ENCODE data around the gene HTR2A.
A peak's percentile ranks its signal among the peaks of the same experiment; 100 is the strongest.

HTR2A gene

GRCh38 chr13:46899801-46900200 lies 2.9 kb upstream of the HTR2A start:
- Mint-ChIP-seq H3K9me3 (peaks cover 7% of the 10 kb centered on the region), H3K27me3 (peaks cover 48% of the 10 kb centered on the region)
- no peak for ATAC-seq (replicated peaks; ENCODE audit: extremely low read depth, poor library complexity, severe bottlenecking)

DNA sequence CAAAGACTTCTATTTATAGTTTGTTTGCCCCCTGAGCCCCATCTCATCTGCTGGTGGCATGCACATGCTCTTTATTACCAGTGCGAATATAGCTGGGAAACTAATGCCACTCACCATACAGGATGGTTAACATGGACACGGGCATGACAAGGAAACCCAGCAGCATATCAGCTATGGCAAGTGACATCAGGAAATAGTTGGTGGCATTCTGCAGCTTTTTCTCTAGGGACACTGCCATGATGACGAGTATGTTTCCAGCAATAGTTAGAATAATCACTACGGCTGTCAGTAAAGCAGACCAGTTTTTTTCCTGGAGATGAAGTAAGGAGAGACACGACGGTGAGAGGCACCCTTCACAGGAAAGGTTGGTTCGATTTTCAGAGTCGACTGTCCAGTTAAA lies 1.5 kb downstream of the HTR2A start:
- Mint-ChIP-seq H3K4me3 (no peak overlapping the region), H3K9me3 (no peaks in the 10 kb centered on the region), H3K27ac (ENCODE audit: low read depth) (no peak overlapping the region), H3K27me3 (peaks cover 66% of the 10 kb centered on the region), H3K36me3 (ENCODE audit: insufficient read depth) (peaks cover 3% of the 10 kb centered on the region), H3K4me1 (peaks cover 6% of the 10 kb centered on the region)
- no peak for ATAC-seq (replicated peaks; ENCODE audit: extremely low read depth, poor library complexity, severe bottlenecking)
- DNase-seq (ENCODE audit: low spot score in 2 of 2) = no peak

More at GRCh38 chr13:46899801-46900200, 2.9 kb upstream of the HTR2A start:
- Mint-ChIP-seq H3K27ac (ENCODE audit: low read depth) (no peak overlapping the region), H3K4me3 (no peak overlapping the region), H3K4me1 (peaks cover 6% of the 10 kb centered on the region), H3K36me3 (ENCODE audit: insufficient read depth) (peaks cover 5% of the 10 kb centered on the region)
- DNase-seq (ENCODE audit: low spot score in 2 of 2) = no peak

- Mint-ChIP-seq H3K36me3 (ENCODE audit: insufficient read depth) (peaks cover 3% of the 10 kb centered on the region), H3K27ac (ENCODE audit: low read depth) (no peak overlapping the region), H3K4me1 (peaks cover 6% of the 10 kb centered on the region), H3K9me3 (no peaks in the 10 kb centered on the region), H3K27me3 (peaks cover 74% of the 10 kb centered on the region), H3K4me3 (peak overlapping the region; percentile 59)
- no peak for ATAC-seq (replicated peaks; ENCODE audit: extremely low read depth, poor library complexity, severe bottlenecking)
- no peak for DNase-seq (ENCODE audit: low spot score in 2 of 2)
Measured at GRCh38 chr13:46894568-46894967, 2.3 kb downstream of the HTR2A start.

GRCh38 chr13:46893798-46894560 lies 2.9 kb downstream of the HTR2A start:
- Mint-ChIP-seq H3K36me3 (ENCODE audit: insufficient read depth) (peaks cover 3% of the 10 kb centered on the region), H3K4me3 (peak overlapping the region; percentile 59), H3K27me3 (peaks cover 80% of the 10 kb centered on the region), H3K4me1 (peaks cover 6% of the 10 kb centered on the region), H3K27ac (ENCODE audit: low read depth) (no peak overlapping the region), H3K9me3 (no peaks in the 10 kb centered on the region)
- ATAC-seq (replicated peaks; ENCODE audit: extremely low read depth, poor library complexity, severe bottlenecking) (peak; percentile 55), DNase-seq (ENCODE audit: low spot score in 2 of 2) (peak; percentile 22 to 35)

DNA sequence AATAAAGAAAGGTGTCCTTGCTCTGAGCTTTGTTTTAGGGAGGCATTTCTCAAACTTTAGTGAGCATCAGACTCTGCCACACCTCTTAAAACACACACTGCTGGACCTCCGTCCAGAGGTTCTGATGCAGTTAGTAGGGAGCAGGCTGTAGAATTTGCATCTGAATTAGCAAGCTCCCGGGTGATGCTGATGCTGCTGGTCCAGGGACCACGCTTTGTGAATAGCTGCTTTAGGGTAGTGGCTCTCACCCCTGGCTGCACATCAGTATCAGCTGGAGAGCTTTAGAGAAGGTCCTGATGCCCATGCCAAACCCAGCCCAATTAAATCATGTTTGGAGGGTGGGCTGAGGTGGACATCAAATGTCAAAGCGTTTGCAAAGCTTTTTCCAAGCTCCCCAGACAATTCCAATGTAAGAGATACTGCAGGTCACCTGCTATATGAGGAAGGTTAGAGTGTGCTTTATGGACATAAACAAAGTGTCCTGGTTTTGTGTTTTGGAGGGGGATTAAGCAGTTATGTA lies 3.6 kb downstream of the HTR2A start:
- Mint-ChIP-seq H3K27me3 (peaks cover 81% of the 10 kb centered on the region), H3K27ac (ENCODE audit: low read depth) (no peak overlapping the region), H3K4me1 (peaks cover 6% of the 10 kb centered on the region)

GRCh38 chr13:46885018-46885417 lies 11.8 kb downstream of the HTR2A start:
- DNase-seq (ENCODE audit: low spot score in 2 of 2) (no peak), ATAC-seq (replicated peaks; ENCODE audit: extremely low read depth, poor library complexity, severe bottlenecking) (no peak)
- Mint-ChIP-seq H3K27ac (ENCODE audit: low read depth) (no peak overlapping the region), H3K4me1 (no peaks in the 10 kb centered on the region), H3K9me3 (no peaks in the 10 kb centered on the region), H3K4me3 (no peak overlapping the region), H3K27me3 (peaks cover 82% of the 10 kb centered on the region), H3K36me3 (ENCODE audit: insufficient read depth) (no peaks in the 10 kb centered on the region)

More for the DNA sequence above, 3.6 kb downstream of the HTR2A start:
- Mint-ChIP-seq H3K9me3 (no peaks in the 10 kb centered on the region), H3K36me3 (ENCODE audit: insufficient read depth) (peaks cover 3% of the 10 kb centered on the region), H3K4me3 (peak overlapping the region; percentile 59)
- ATAC-seq (replicated peaks; ENCODE audit: extremely low read depth, poor library complexity, severe bottlenecking) (no peak), DNase-seq (ENCODE audit: low spot score in 2 of 2) (no peak)

DNA sequence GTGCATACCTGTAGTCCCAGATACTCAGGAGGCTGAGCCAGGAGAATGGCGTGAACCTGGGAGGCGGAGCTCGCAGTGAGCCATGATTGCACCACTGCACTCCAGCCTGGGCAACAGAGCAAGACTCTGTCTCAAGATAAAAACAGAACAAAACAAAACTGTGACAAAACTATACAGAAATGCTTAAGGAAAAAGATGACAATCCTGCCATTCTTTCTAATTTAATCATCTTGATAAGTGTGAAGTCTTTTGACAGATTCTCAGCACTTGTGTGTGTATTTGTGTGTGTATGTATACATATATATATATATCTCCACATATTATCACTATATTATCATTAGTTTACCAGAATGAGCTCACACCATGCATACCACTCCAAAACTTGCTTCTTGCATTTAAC lies 12.3 kb downstream of the HTR2A start:
- ATAC-seq (replicated peaks; ENCODE audit: extremely low read depth, poor library complexity, severe bottlenecking) (no peak), DNase-seq (ENCODE audit: low spot score in 2 of 2) (no peak)
- Mint-ChIP-seq H3K27ac (ENCODE audit: low read depth) (no peak overlapping the region), H3K4me3 (no peak overlapping the region), H3K4me1 (no peaks in the 10 kb centered on the region), H3K27me3 (peaks cover 82% of the 10 kb centered on the region), H3K36me3 (ENCODE audit: insufficient read depth) (no peaks in the 10 kb centered on the region), H3K9me3 (no peaks in the 10 kb centered on the region)

- DNase-seq (ENCODE audit: low spot score in 2 of 2) (no peak), ATAC-seq (replicated peaks; ENCODE audit: extremely low read depth, poor library complexity, severe bottlenecking) (no peak)
Measured at GRCh38 chr13:46881621-46882020, 15.2 kb downstream of the HTR2A start.

GRCh38 chr13:46874006-46874405 lies 22.8 kb downstream of the HTR2A start:
- Mint-ChIP-seq H3K27ac (ENCODE audit: low read depth) (no peak overlapping the region), H3K27me3 (peaks cover 30% of the 10 kb centered on the region), H3K4me1 (no peaks in the 10 kb centered on the region), H3K36me3 (ENCODE audit: insufficient read depth) (no peaks in the 10 kb centered on the region), H3K4me3 (no peak overlapping the region), H3K9me3 (no peaks in the 10 kb centered on the region)
- ATAC-seq (replicated peaks; ENCODE audit: extremely low read depth, poor library complexity, severe bottlenecking) (no peak), DNase-seq (ENCODE audit: low spot score in 2 of 2) (no peak)

More at GRCh38 chr13:46881621-46882020, 15.2 kb downstream of the HTR2A start:
- no peaks in the 10 kb centered on the region for H3K36me3 Mint-ChIP-seq (ENCODE audit: insufficient read depth)
- H3K4me3 Mint-ChIP-seq = no peak overlapping the region
- H3K9me3 Mint-ChIP-seq = no peaks in the 10 kb centered on the region
- peaks cover 79% of the 10 kb centered on the region for H3K27me3 Mint-ChIP-seq
- no peaks in the 10 kb centered on the region for H3K4me1 Mint-ChIP-seq
- no peak overlapping the region for H3K27ac Mint-ChIP-seq (ENCODE audit: low read depth)

GRCh38 chr13:46871557-46871956 lies 25.3 kb downstream of the HTR2A start:
- Mint-ChIP-seq H3K36me3 (ENCODE audit: insufficient read depth) (no peaks in the 10 kb centered on the region), H3K9me3 (no peaks in the 10 kb centered on the region), H3K27ac (ENCODE audit: low read depth) (no peak overlapping the region), H3K4me1 (no peaks in the 10 kb centered on the region), H3K27me3 (peaks cover 18% of the 10 kb centered on the region), H3K4me3 (no peak overlapping the region)
- DNase-seq (ENCODE audit: low spot score in 2 of 2) (no peak), ATAC-seq (replicated peaks; ENCODE audit: extremely low read depth, poor library complexity, severe bottlenecking) (no peak)

GRCh38 chr13:46868091-46868490 lies 28.8 kb downstream of the HTR2A start:
- no peak overlapping the region for H3K27ac Mint-ChIP-seq (ENCODE audit: low read depth)
- H3K4me1 Mint-ChIP-seq = no peaks in the 10 kb centered on the region
- ATAC-seq (replicated peaks; ENCODE audit: extremely low read depth, poor library complexity, severe bottlenecking) (no peak), DNase-seq (ENCODE audit: low spot score in 2 of 2) (no peak)
- no peak overlapping the region for H3K4me3 Mint-ChIP-seq
- H3K36me3 Mint-ChIP-seq (ENCODE audit: insufficient read depth) = no peaks in the 10 kb centered on the region
- no peaks in the 10 kb centered on the region for H3K9me3 Mint-ChIP-seq
- H3K27me3 Mint-ChIP-seq = peaks cover 20% of the 10 kb centered on the region

- peaks cover 20% of the 10 kb centered on the region for H3K27me3 Mint-ChIP-seq
- no peak for DNase-seq (ENCODE audit: low spot score in 2 of 2)
- H3K27ac Mint-ChIP-seq (ENCODE audit: low read depth) = no peak overlapping the region
- no peaks in the 10 kb centered on the region for H3K36me3 Mint-ChIP-seq (ENCODE audit: insufficient read depth)
- H3K4me3 Mint-ChIP-seq = no peak overlapping the region
- ATAC-seq (replicated peaks; ENCODE audit: extremely low read depth, poor library complexity, severe bottlenecking) = no peak
- no peaks in the 10 kb centered on the region for H3K4me1 Mint-ChIP-seq
- H3K9me3 Mint-ChIP-seq = no peaks in the 10 kb centered on the region
Measured at GRCh38 chr13:46866150-46866549, 30.7 kb downstream of the HTR2A start.

GRCh38 chr13:46864941-46865340 lies 31.9 kb downstream of the HTR2A start:
- Mint-ChIP-seq H3K27ac (ENCODE audit: low read depth) (no peak overlapping the region), H3K4me1 (no peaks in the 10 kb centered on the region), H3K9me3 (no peaks in the 10 kb centered on the region), H3K27me3 (peaks cover 27% of the 10 kb centered on the region), H3K36me3 (ENCODE audit: insufficient read depth) (no peaks in the 10 kb centered on the region), H3K4me3 (no peak overlapping the region)
- DNase-seq (ENCODE audit: low spot score in 2 of 2) (no peak), ATAC-seq (replicated peaks; ENCODE audit: extremely low read depth, poor library complexity, severe bottlenecking) (no peak)

Data from central memory CD8-positive, alpha-beta T cell (primary cell).